ENCODE measurements around the gene TRIM25. TPM values are rescaled to one million over a fixed set of nuclear protein-coding genes. Genes with fewer than 3 reads are reported as not detected.

Gene TRIM25
- total RNA-seq, 1 donor from 2014 or later, result 105 TPM

DNA sequence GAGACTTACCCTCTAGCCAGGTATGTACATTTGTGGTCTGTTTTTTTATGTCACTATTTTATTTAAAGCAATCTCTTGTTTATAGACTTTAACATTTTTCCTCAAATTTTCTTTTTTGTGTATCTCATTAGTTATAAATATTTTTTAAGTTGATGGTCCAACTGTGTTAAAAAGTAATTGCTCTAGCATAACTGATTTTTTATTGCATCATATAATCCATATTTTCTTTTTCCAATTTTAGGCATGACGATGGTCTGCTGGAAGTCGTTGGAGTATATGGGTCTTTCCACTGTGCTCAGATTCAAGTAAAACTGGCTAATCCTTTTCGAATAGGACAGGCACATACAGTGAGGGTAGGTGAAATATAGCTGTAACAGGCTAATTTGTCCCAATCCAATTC lies 52.0 kb downstream of the TRIM25 start:
- Histone ChIP-seq H3K79me2 (ENCODE audit: insufficient read depth, low read length) (no peaks in the 10 kb centered on the region), H3K27ac (ENCODE audit: low read depth, low read length) (no peak overlapping the region), H3K4me1 (ENCODE audit: insufficient read depth, low read length) (no peaks in the 10 kb centered on the region), H3K4me2 (ENCODE audit: low read length) (no peak overlapping the region), H3K9ac (ENCODE audit: low read length) (no peak overlapping the region), H2AFZ (ENCODE audit: low read depth, low read length) (no peak overlapping the region), H4K20me1 (ENCODE audit: insufficient read depth, low read length) (no peaks in the 10 kb centered on the region), H3K36me3 (ENCODE audit: insufficient read depth, low read length) (no peaks in the 10 kb centered on the region), H3K9me3 (ENCODE audit: insufficient read depth, low read depth, low read length) (no peaks in the 10 kb centered on the region), H3K4me3 (ENCODE audit: insufficient read depth, low read depth, low read length) (no peak overlapping the region), H3K27me3 (ENCODE audit: insufficient read depth, low read length) (no peaks in the 10 kb centered on the region)
- DNase-seq (ENCODE audit: low read depth) (no peak), FAIRE-seq (no peak)
- TF ChIP-seq EZH2 (IDR thresholded peaks at IDR 0.05; ENCODE audit: insufficient read depth, low read length), result no peak
- TF ChIP-seq, protein P1, sequence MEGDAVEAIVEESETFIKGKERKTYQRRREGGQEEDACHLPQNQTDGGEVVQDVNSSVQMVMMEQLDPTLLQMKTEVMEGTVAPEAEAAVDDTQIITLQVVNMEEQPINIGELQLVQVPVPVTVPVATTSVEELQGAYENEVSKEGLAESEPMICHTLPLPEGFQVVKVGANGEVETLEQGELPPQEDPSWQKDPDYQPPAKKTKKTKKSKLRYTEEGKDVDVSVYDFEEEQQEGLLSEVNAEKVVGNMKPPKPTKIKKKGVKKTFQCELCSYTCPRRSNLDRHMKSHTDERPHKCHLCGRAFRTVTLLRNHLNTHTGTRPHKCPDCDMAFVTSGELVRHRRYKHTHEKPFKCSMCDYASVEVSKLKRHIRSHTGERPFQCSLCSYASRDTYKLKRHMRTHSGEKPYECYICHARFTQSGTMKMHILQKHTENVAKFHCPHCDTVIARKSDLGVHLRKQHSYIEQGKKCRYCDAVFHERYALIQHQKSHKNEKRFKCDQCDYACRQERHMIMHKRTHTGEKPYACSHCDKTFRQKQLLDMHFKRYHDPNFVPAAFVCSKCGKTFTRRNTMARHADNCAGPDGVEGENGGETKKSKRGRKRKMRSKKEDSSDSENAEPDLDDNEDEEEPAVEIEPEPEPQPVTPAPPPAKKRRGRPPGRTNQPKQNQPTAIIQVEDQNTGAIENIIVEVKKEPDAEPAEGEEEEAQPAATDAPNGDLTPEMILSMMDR (IDR thresholded peaks at IDR 0.05; ENCODE audit: insufficient read depth, low read depth, low read length), result no peak
- H3K9me3 Mint-ChIP-seq (ENCODE audit: unreplicated experiment), result no peaks in the 10 kb centered on the region
- H3K27me3 Mint-ChIP-seq (ENCODE audit: low read depth, unreplicated experiment), result no peaks in the 10 kb centered on the region
- H3K27ac Mint-ChIP-seq (ENCODE audit: unreplicated experiment), result no peak overlapping the region
- H3K4me3 Mint-ChIP-seq (ENCODE audit: unreplicated experiment), result no peak overlapping the region
- peaks cover 1% of the 10 kb centered on the region for H3K36me3 Mint-ChIP-seq (ENCODE audit: low read depth, unreplicated experiment)
- no peaks in the 10 kb centered on the region for H3K4me1 Mint-ChIP-seq (ENCODE audit: low read depth, unreplicated experiment)

DNA sequence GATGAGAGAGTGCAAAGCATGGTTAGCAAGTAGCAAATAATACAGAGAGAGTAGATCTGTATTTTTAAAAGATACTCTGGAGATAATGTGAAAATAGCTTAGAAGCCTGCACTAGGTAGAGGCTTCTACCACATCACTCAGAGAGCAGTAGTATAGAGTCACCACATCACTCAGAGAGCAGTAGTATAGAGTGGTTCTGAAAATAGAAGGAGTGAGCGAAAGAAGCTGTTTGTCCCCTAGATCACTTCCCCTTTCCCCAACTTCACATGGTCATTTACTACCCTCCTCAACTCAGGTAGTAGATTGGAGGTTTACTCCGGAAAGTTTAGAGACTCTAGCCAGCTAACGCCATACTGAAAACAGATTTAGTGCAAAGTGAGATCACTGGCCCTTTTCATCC lies 62.8 kb downstream of the TRIM25 start:
- Histone ChIP-seq H3K79me2 (ENCODE audit: insufficient read depth, low read length) (no peaks in the 10 kb centered on the region), H3K27ac (ENCODE audit: low read depth, low read length) (no peak overlapping the region), H3K4me1 (ENCODE audit: insufficient read depth, low read length) (no peaks in the 10 kb centered on the region), H3K4me2 (ENCODE audit: low read length) (no peak overlapping the region), H4K20me1 (ENCODE audit: insufficient read depth, low read length) (no peaks in the 10 kb centered on the region), H3K27me3 (ENCODE audit: insufficient read depth, low read length) (no peaks in the 10 kb centered on the region), H3K36me3 (ENCODE audit: insufficient read depth, low read length) (no peaks in the 10 kb centered on the region), H3K9ac (ENCODE audit: low read length) (no peak overlapping the region), H3K4me3 (ENCODE audit: insufficient read depth, low read depth, low read length) (no peak overlapping the region), H3K9me3 (ENCODE audit: insufficient read depth, low read depth, low read length) (no peaks in the 10 kb centered on the region), H2AFZ (ENCODE audit: low read depth, low read length) (no peak overlapping the region)
- Mint-ChIP-seq H3K27me3 (ENCODE audit: low read depth, unreplicated experiment) (no peaks in the 10 kb centered on the region), H3K9me3 (ENCODE audit: unreplicated experiment) (no peaks in the 10 kb centered on the region), H3K27ac (ENCODE audit: unreplicated experiment) (no peak overlapping the region), H3K36me3 (ENCODE audit: low read depth, unreplicated experiment) (peaks cover 13% of the 10 kb centered on the region), H3K4me1 (ENCODE audit: low read depth, unreplicated experiment) (no peaks in the 10 kb centered on the region), H3K4me3 (ENCODE audit: unreplicated experiment) (no peak overlapping the region)
- TF ChIP-seq EZH2 (IDR thresholded peaks at IDR 0.05; ENCODE audit: insufficient read depth, low read length), result no peak
- TF ChIP-seq, protein P1 (IDR thresholded peaks at IDR 0.05; ENCODE audit: insufficient read depth, low read depth, low read length), result no peak
- DNase-seq (ENCODE audit: low read depth) (no peak), FAIRE-seq (no peak)

DNA sequence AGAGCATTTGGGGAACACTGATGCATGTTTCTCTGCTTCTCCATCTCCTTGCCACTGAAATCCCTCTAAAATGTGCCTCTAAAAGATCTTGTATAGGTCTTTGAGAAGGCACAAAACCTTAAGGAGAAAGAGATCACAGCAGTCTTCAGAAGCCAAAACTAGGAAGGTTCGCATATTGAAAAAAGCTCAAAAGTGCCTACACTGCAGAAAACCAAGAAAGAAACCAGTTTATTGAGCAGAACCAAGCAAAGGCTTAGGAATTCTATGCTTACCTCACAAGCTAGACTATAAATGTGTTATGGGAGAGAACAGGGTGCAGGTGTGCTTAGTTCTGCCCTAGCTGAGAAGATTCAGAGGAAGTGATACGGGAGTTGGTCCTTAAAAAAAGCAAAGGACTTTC lies 63.3 kb downstream of the TRIM25 start:
- Mint-ChIP-seq H3K9me3 (ENCODE audit: unreplicated experiment) (no peaks in the 10 kb centered on the region), H3K27me3 (ENCODE audit: low read depth, unreplicated experiment) (no peaks in the 10 kb centered on the region), H3K4me1 (ENCODE audit: low read depth, unreplicated experiment) (no peaks in the 10 kb centered on the region), H3K27ac (ENCODE audit: unreplicated experiment) (no peak overlapping the region), H3K4me3 (ENCODE audit: unreplicated experiment) (no peak overlapping the region), H3K36me3 (ENCODE audit: low read depth, unreplicated experiment) (peaks cover 13% of the 10 kb centered on the region)
- Histone ChIP-seq H3K36me3 (ENCODE audit: insufficient read depth, low read length) (no peaks in the 10 kb centered on the region), H3K79me2 (ENCODE audit: insufficient read depth, low read length) (no peaks in the 10 kb centered on the region), H3K4me2 (ENCODE audit: low read length) (no peak overlapping the region), H3K4me1 (ENCODE audit: insufficient read depth, low read length) (no peaks in the 10 kb centered on the region), H3K9ac (ENCODE audit: low read length) (no peak overlapping the region), H2AFZ (ENCODE audit: low read depth, low read length) (no peak overlapping the region), H4K20me1 (ENCODE audit: insufficient read depth, low read length) (no peaks in the 10 kb centered on the region), H3K9me3 (ENCODE audit: insufficient read depth, low read depth, low read length) (no peaks in the 10 kb centered on the region), H3K27me3 (ENCODE audit: insufficient read depth, low read length) (no peaks in the 10 kb centered on the region), H3K27ac (ENCODE audit: low read depth, low read length) (no peak overlapping the region), H3K4me3 (ENCODE audit: insufficient read depth, low read depth, low read length) (no peak overlapping the region)
- FAIRE-seq (no peak), DNase-seq (ENCODE audit: low read depth) (no peak)
- TF ChIP-seq, protein P1 (IDR thresholded peaks at IDR 0.05; ENCODE audit: insufficient read depth, low read depth, low read length), result no peak
- no peak for TF ChIP-seq EZH2 (IDR thresholded peaks at IDR 0.05; ENCODE audit: insufficient read depth, low read length)

All from astrocyte (in vitro differentiated cells and primary cell).